SU-DHL-6 (cell line): ENCODE measurements around the gene CLRN2.

Source experiments
- H2AFZ ChIP-seq: fragments of 200-600 bp; sonication (generic); 2 replicates; pipeline ENCODE4 v1.6.1; 2014; ENCODE audit warnings: low read depth, mild to moderate bottlenecking, moderate library complexity, mixed read lengths, antibody characterized with exemption, low read length; ENCODE audit not compliant: severe bottlenecking
- H3F3A ChIP-seq: fragments of 200-600 bp; shearing (Covaris generic); 2 replicates; pipeline ENCODE4 v1.6.0; 2016; ENCODE audit warnings: antibody characterized with exemption, mild to moderate bottlenecking; ENCODE audit not compliant: insufficient read depth
- H3K27ac ChIP-seq: fragments of 200-600 bp; sonication (generic); 2 replicates; pipeline ENCODE4 v1.5.1; 2016; ENCODE audit warnings: low read depth, mild to moderate bottlenecking, low read length, moderate library complexity, mixed read lengths
- H3K27me3 ChIP-seq: fragments of 200-600 bp; sonication (generic), shearing (Covaris generic); 2 replicates; pipeline ENCODE4 v1.6.0; 2014; ENCODE audit warnings: mild to moderate bottlenecking, low read length
- H3K36me3 ChIP-seq: fragments of 200-600 bp; sonication (generic); 2 replicates; pipeline ENCODE4 v1.6.1; 2014; ENCODE audit warnings: mild to moderate bottlenecking, low read length, mixed read lengths
- H3K4me2 ChIP-seq: fragments of 300-600, 200-600 bp; shearing (Covaris generic), sonication (generic); 2 replicates; pipeline ENCODE4 v1.6.0; 2014; ENCODE audit warnings: low read length, low read depth, mild to moderate bottlenecking; ENCODE audit not compliant: poor library complexity, severe bottlenecking
- H3K4me3 ChIP-seq: fragments of 200-600 bp; sonication (generic); 2 replicates; pipeline ENCODE4 v1.5.1; 2014; ENCODE audit warnings: antibody characterized with exemption, low read length, mild to moderate bottlenecking, mixed read lengths; ENCODE audit not compliant: insufficient read depth, poor library complexity, severe bottlenecking
- H3K79me2 ChIP-seq: fragments of 200-600 bp; sonication (generic); 2 replicates; pipeline ENCODE4 v1.6.1; 2014; ENCODE audit warnings: mild to moderate bottlenecking, low read length, moderate library complexity; ENCODE audit not compliant: insufficient read depth
- H3K9ac ChIP-seq: fragments of 200-600 bp; sonication (generic); 2 replicates; pipeline ENCODE4 v1.7.0; 2014; ENCODE audit warnings: mild to moderate bottlenecking, low read length
- H3K9me2 ChIP-seq: fragments of 200-600 bp; sonication (generic); replicated peaks from 2 replicates; pipeline ENCODE4 v1.6.1; 2014; ENCODE audit warnings: low read length; ENCODE audit not compliant: insufficient read depth
- H3K9me3 ChIP-seq: fragments of 200-600 bp; sonication (generic); 2 replicates; pipeline ENCODE4 v1.6.1; 2014; ENCODE audit warnings: low read length, mixed read lengths; ENCODE audit not compliant: insufficient read depth
- H4K20me1 ChIP-seq: fragments of 200-600 bp; sonication (generic); 2 replicates; pipeline ENCODE4 v1.6.1; 2014; ENCODE audit warnings: low read depth, mild to moderate bottlenecking, antibody characterized with exemption, low read length, moderate library complexity, mixed read lengths
- EZH2phosphoT487 ChIP-seq: fragments of 200-600 bp; sonication (generic), shearing (Covaris generic); conservative IDR thresholded peaks from 2 replicates; pipeline ENCODE4 v1.6.1; 2018; ENCODE audit warnings: mild to moderate bottlenecking, antibody characterized with exemption, low read length, moderate library complexity, mixed read lengths
- TF ChIP-seq, protein P1 (sequence below): fragments of 200-600 bp; sonication (generic); IDR thresholded peaks from one replicate; pipeline ENCODE4 v1.5.1; 2017; ENCODE audit warnings: antibody characterized with exemption, mild to moderate bottlenecking, low read length, moderate library complexity; ENCODE audit not compliant: insufficient read depth, poor library complexity, severe bottlenecking

The CLRN2 gene

DNA sequence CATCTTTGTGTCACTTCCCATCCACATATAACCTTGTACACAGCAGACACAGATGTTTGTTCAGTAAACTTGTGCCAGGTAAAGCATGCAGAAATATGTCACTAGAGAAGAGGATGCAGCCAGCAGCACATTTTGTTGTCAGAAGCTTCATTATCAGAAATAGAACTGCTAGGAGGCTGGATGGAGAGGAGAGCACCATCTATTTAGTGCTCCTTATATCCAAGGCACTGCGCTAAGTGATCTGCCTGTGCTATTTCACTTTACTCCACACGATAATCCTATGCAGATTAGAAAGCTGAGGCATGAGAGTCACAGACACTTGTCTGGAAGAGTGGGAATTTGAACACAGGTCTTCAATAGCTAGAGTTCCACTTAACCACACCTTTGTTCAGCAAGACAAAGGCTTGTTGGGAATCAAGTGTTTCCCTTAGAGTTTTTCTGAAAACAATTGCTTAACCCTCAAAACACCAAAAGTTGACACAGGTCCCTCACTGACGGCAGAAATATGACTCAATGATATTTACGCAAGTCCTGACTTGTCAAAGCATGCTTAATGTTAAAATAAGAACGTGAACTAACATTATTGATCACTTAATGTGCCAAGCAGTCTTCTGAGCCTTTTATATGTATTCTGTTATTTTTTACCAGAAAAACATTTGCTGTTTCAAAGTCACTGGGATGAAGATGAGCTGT, 1.8 kb upstream of the CLRN2 start:
- peaks cover 23% of the 10 kb centered on the region for H3K79me2 ChIP-seq
- H3K4me3 ChIP-seq: no peak overlapping the region
- no peaks in the 10 kb centered on the region; the same call in 1 of the 2 replicates for H3K36me3 ChIP-seq
- peak overlapping the region; percentile 80 for H3K4me2 ChIP-seq
- H3K9ac ChIP-seq: peak overlapping the region; percentile 77
- no peak for TF ChIP-seq EZH2phosphoT487
- TF ChIP-seq, protein P1, sequence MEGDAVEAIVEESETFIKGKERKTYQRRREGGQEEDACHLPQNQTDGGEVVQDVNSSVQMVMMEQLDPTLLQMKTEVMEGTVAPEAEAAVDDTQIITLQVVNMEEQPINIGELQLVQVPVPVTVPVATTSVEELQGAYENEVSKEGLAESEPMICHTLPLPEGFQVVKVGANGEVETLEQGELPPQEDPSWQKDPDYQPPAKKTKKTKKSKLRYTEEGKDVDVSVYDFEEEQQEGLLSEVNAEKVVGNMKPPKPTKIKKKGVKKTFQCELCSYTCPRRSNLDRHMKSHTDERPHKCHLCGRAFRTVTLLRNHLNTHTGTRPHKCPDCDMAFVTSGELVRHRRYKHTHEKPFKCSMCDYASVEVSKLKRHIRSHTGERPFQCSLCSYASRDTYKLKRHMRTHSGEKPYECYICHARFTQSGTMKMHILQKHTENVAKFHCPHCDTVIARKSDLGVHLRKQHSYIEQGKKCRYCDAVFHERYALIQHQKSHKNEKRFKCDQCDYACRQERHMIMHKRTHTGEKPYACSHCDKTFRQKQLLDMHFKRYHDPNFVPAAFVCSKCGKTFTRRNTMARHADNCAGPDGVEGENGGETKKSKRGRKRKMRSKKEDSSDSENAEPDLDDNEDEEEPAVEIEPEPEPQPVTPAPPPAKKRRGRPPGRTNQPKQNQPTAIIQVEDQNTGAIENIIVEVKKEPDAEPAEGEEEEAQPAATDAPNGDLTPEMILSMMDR: no peak
- H3K9me2 ChIP-seq: no peaks in the 10 kb centered on the region
- no peaks in the 10 kb centered on the region for H3K9me3 ChIP-seq
- H2AFZ ChIP-seq: peak overlapping the region; percentile 76
- no peaks in the 10 kb centered on the region for H4K20me1 ChIP-seq
- no peak overlapping the region for H3K27ac ChIP-seq
- no peaks in the 10 kb centered on the region for H3K27me3 ChIP-seq
- H3F3A ChIP-seq: peaks cover 11% of the 10 kb centered on the region; the same call in 1 of the 2 replicates

DNA sequence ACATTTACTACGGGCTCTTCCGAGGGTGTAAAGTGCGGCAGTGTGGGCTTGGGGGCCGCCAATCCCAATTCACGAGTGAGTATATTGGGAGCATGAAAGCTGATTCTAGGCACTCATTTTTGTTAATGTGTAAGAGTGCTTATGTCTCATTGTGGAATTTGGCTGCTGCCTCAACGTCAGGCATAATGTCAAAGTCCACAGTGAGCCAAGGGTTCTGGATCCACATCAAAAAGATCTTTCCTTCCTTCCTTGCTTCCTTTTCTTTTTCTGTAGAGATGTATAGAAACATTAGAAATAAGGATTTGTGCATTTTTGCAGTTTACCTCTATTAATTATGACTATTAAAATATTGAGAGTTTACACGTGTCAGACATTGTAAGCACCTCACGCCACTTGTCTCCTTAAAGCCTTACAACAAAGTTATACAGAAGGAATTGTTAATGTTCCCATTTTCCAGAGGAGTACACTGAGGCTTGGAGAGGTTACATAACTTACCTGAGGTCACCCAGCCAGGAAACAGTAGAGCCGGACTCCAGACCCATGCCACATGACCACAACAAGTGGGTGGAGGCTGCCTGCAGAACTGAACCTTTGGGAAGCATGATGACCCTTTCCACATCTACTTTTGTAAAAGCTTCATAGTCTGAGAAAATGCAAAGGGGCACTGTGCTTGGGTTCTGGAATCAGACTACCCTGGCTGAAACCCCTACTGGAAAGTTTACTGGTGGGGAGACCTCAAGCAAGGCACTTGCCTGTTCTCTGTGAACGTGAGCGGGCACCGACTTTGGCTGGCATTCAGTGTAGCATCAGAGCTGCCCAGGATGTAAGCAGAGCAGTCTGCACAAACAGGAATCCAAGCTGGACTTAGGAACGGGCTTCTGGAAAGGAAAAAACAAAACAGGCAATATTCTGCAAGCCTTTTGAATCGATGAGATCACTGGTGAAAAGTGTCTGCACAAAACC, 761 bp downstream of the CLRN2 start:
- peaks cover 11% of the 10 kb centered on the region; the same call in 1 of the 2 replicates for H3K79me2 ChIP-seq
- no peaks in the 10 kb centered on the region for H3K9me2 ChIP-seq
- H3K4me3 ChIP-seq: no peak overlapping the region
- no peak overlapping the region for H3K4me2 ChIP-seq
- H2AFZ ChIP-seq: no peak overlapping the region
- no peaks in the 10 kb centered on the region for H3K36me3 ChIP-seq
- peaks cover 4% of the 10 kb centered on the region; the same call in 1 of the 2 replicates for H3F3A ChIP-seq
- H3K9me3 ChIP-seq: no peaks in the 10 kb centered on the region
- no peak overlapping the region for H3K27ac ChIP-seq
- no peaks in the 10 kb centered on the region for H4K20me1 ChIP-seq
- no peak overlapping the region for H3K9ac ChIP-seq
- TF ChIP-seq, protein P1: no peak
- TF ChIP-seq EZH2phosphoT487: no peak
- H3K27me3 ChIP-seq: no peaks in the 10 kb centered on the region

DNA sequence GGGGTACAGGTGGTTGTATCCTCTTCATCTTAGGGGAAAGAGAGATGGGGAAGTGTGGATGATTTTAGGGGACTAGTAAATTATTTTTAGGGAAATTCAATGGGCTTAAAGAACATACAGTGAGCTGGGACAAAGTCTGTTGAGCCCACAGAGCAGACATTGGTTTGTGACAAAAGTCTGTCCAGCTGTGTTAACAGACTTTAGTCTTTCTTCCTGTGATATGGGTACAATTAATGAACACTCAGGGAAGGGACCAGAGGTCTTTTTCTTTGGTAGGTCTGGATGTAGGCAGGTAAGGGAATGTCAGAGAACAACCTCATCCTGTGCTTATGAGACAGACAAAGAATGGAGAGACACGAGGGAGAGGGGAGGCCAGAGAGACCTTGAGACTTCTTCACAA, 2.0 kb downstream of the CLRN2 start:
- Histone ChIP-seq H3K4me3 (no peak overlapping the region), H3K9ac (no peak overlapping the region), H3K4me2 (no peak overlapping the region), H3K36me3 (no peaks in the 10 kb centered on the region), H2AFZ (no peak overlapping the region), H3K27me3 (no peaks in the 10 kb centered on the region), H3K9me3 (no peaks in the 10 kb centered on the region), H3F3A (no peaks in the 10 kb centered on the region), H3K9me2 (no peaks in the 10 kb centered on the region), H3K27ac (no peak overlapping the region), H4K20me1 (no peaks in the 10 kb centered on the region), H3K79me2 (no peaks in the 10 kb centered on the region)
- TF ChIP-seq, protein P1: no peak
- TF ChIP-seq EZH2phosphoT487: no peak
